Activated naive CD4-positive, alpha-beta T cell treated with anti-CD3 and anti-CD28 coated beads for 36 hours (primary cell): ENCODE measurements around the gene NEUROG3. TPM values are rescaled to one million over a fixed set of nuclear protein-coding genes. Genes with fewer than 3 reads are reported as not detected.

Experiments used
- CTCF ChIA-PET: fragments of 350-600 bp; sonication (Branson Sonifier 250); formaldehyde crosslinking; loops from one replicate; lab custom pipeline; 2021; ENCODE audit warnings: antibody characterized with exemption; lab: Charles Lee
- DNase-seq: peaks from one replicate; pipeline ENCODE4 v3.0.0-alpha.2; 2020
- H3K27ac Mint-ChIP-seq: one replicate; pipeline ENCODE4 v1.8.0; 2021; ENCODE audit warnings: mild to moderate bottlenecking, mixed read lengths
- H3K27me3 Mint-ChIP-seq: one replicate; pipeline ENCODE4 v1.8.0; 2021; ENCODE audit warnings: low read depth, mixed read lengths
- H3K36me3 Mint-ChIP-seq: one replicate; pipeline ENCODE4 v1.8.0; 2021; ENCODE audit warnings: low read depth, mixed read lengths
- H3K4me1 Mint-ChIP-seq: one replicate; pipeline ENCODE4 v1.8.0; 2021; ENCODE audit warnings: low read depth, mixed read lengths
- H3K4me3 Mint-ChIP-seq: one replicate; pipeline ENCODE4 v1.8.0; 2021; ENCODE audit warnings: mild to moderate bottlenecking, moderate library complexity, mixed read lengths
- H3K9me3 Mint-ChIP-seq: one replicate; pipeline ENCODE4 v1.8.0; 2021; ENCODE audit warnings: mixed read lengths
- intact Hi-C: fragments of 100-400 bp; cut with micrococcal nuclease; formaldehyde crosslinking; loops from one replicate; pipeline ENCODE4 v1.15.1; 2023
- total RNA-seq, 2 experiments: library from RNA; stranded (reverse); gene quantifications; one replicate each; pipeline ENCODE4 v1.2.3, GENCODE V29; 2021

Gene NEUROG3
- total RNA-seq, 2 experiments from 2014 or later: not detected

DNA sequence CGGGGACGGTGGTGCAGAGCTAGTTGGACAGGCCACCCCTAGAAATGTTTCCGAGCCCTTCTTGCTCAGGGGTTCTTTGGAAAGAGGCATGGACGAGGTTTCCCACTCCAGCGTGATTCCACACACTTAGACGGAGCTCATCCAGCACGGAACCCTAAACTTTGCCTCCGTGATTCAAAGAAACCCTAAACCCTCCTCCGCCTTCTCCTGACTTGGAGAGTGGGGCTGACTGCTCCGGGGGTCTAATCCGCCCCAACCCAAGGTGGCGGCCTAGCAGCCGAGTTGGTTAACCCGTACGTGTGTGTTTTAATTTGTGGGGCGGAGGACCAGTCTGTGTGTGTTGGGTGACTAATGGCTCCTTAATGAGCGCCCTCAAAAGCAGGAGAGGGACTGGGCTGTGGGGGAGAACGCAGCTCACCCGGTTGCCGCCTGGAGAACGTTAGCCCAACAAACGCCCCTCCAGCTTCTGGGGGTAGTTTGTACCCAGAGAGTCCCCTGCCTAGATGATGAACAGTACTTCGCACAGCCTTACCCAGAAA is 3.8 kb downstream of the NEUROG3 start:
- Mint-ChIP-seq H3K27me3 (peaks cover 77% of the 10 kb centered on the region), H3K4me1 (peaks cover 22% of the 10 kb centered on the region), H3K9me3 (no peaks in the 10 kb centered on the region), H3K4me3 (no peak overlapping the region), H3K36me3 (no peaks in the 10 kb centered on the region), H3K27ac (no peak overlapping the region)
- CTCF ChIA-PET: interaction anchor here (0.7 kb wide), 1 partner anchor 81 kb away, joined by 3 read pairs; no protein-coding TSS in a partner anchor
- intact Hi-C loops: no loop called here
- DNase-seq: no peak

GRCh38 chr10:69568472-69569395 is 4.5 kb downstream of the NEUROG3 start:
- CTCF ChIA-PET: no interaction called here
- intact Hi-C loops: no loop called here
- H3K9me3 Mint-ChIP-seq: no peaks in the 10 kb centered on the region

GRCh38 chr10:69567920-69568319 is 5.3 kb downstream of the NEUROG3 start:
- no peaks in the 10 kb centered on the region for H3K9me3 Mint-ChIP-seq
- H3K4me1 Mint-ChIP-seq: peaks cover 10% of the 10 kb centered on the region
- CTCF ChIA-PET: interaction anchor here (1.9 kb wide), 1 partner anchor 61 kb away, joined by 5 read pairs; no protein-coding TSS in a partner anchor
- peaks cover 74% of the 10 kb centered on the region for H3K27me3 Mint-ChIP-seq
- no peak overlapping the region for H3K4me3 Mint-ChIP-seq
- intact Hi-C loops: no loop called here
- H3K36me3 Mint-ChIP-seq: no peaks in the 10 kb centered on the region
- no peak overlapping the region for H3K27ac Mint-ChIP-seq
- DNase-seq: peak; percentile 67

More at GRCh38 chr10:69568472-69569395, 4.5 kb downstream of the NEUROG3 start:
- H3K27ac Mint-ChIP-seq: no peak overlapping the region
- H3K27me3 Mint-ChIP-seq: peaks cover 77% of the 10 kb centered on the region
- no peaks in the 10 kb centered on the region for H3K36me3 Mint-ChIP-seq
- H3K4me1 Mint-ChIP-seq: peaks cover 15% of the 10 kb centered on the region
- no peak for DNase-seq
- no peak overlapping the region for H3K4me3 Mint-ChIP-seq

DNA sequence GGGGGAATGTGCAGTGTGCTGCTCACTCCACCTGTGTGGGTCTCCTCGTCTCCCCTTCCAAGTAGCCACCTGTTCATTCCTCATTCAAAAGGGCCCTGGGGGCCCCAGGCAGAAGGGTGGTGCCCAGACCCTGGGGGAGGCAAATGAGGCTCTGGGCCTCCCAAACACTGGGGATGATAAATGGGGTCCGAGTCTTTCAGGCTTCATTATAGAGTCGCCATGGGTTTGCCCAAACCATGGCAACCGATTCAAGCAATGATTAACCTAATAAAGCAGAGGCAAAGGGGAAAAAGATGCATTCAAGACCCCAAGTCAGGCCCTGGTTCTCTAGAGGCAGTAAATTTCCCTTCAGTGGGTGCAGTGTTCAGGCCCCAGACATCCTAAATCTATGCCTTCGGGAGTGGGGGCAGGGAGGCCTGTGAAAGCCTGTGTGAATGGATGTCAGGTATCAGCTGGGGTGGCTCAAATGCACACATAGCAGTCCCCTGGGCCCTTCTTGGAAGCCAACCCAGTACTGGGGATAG is 10.4 kb downstream of the NEUROG3 start:
- peaks cover 33% of the 10 kb centered on the region for H3K27me3 Mint-ChIP-seq
- H3K4me1 Mint-ChIP-seq: peaks cover 11% of the 10 kb centered on the region
- H3K27ac Mint-ChIP-seq: no peak overlapping the region
- H3K4me3 Mint-ChIP-seq: no peak overlapping the region
- no peak for DNase-seq
- H3K36me3 Mint-ChIP-seq: no peaks in the 10 kb centered on the region
- intact Hi-C loops: no loop called here
- CTCF ChIA-PET: no interaction called here
- no peaks in the 10 kb centered on the region for H3K9me3 Mint-ChIP-seq

DNA sequence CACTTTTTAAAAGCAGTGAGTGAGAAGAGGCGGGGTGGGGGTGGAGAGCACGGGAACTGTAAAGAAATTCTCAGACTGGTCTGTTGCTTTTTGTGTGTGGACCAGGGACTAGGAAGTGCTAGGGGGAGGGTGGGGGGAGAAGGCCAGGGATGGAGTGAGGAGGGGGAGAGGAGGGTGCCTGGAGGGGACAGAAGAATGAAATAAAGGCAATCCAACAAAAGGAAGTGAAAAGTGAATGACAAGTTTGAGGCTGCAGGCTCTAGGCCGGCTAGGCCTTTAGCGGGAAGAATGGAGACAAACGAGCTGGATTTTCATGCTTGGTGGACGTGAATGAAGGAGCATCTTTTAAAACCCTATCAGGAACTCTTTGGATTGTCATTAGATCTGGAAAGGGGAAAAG is 13.7 kb downstream of the NEUROG3 start:
- no peaks in the 10 kb centered on the region for H3K36me3 Mint-ChIP-seq
- no peak overlapping the region for H3K4me3 Mint-ChIP-seq
- H3K9me3 Mint-ChIP-seq: no peaks in the 10 kb centered on the region
- H3K4me1 Mint-ChIP-seq: peaks cover 11% of the 10 kb centered on the region
- no peak for DNase-seq
- intact Hi-C loops: no loop called here
- H3K27me3 Mint-ChIP-seq: peaks cover 14% of the 10 kb centered on the region
- CTCF ChIA-PET: no interaction called here
- no peak overlapping the region for H3K27ac Mint-ChIP-seq

DNA sequence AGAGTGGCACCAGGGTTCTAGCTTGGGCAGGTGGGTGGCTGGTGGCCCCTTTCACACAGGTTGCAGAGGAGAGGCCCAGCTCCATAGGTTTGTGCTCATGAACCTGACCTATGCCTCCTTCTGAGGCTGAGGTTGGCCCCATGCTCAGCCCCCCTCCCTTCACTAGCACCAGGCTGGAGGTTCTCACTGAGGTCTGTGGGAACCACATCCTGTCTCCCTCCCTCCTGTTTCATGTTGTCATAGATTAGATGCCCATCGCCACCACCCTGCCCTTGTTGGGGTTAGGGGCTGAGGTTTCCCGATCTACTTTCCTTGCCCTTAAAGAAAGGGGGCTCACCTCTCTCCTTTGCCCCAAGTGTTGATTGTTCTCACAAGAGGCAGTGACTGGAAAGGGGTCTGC is 14.7 kb downstream of the NEUROG3 start:
- H3K4me3 Mint-ChIP-seq: no peak overlapping the region
- H3K27ac Mint-ChIP-seq: no peak overlapping the region
- H3K9me3 Mint-ChIP-seq: no peaks in the 10 kb centered on the region
- intact Hi-C loops: no loop called here
- H3K4me1 Mint-ChIP-seq: peaks cover 11% of the 10 kb centered on the region
- H3K36me3 Mint-ChIP-seq: no peaks in the 10 kb centered on the region
- DNase-seq: peak; percentile 30
- peaks cover 6% of the 10 kb centered on the region for H3K27me3 Mint-ChIP-seq
- CTCF ChIA-PET: no interaction called here

DNA sequence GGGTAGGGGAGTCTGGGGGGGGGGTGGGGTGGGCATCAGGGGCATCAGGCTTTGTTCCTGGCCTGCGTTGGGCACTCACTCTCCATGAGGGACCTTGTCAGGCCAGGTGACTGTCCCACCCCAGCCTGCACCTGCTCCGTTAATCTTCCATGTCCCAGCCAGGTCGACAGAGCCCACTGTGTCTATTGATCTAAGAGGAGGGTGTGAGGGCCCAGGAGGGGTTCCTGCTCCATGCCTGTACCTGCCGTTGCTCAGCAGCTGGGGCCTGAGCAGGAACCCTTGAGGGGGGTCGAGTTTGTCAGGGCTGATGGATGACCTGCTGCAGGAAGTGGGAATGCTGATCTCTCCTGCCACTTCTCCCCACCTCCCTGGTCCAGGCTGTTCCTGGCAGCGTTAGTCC is 18.6 kb downstream of the NEUROG3 start:
- no peak for DNase-seq
- Mint-ChIP-seq H3K27me3 (peaks cover 12% of the 10 kb centered on the region), H3K4me3 (no peak overlapping the region), H3K27ac (no peak overlapping the region), H3K9me3 (peaks cover 13% of the 10 kb centered on the region), H3K4me1 (peaks cover 11% of the 10 kb centered on the region), H3K36me3 (peaks cover 2% of the 10 kb centered on the region)
- intact Hi-C loops: no loop called here
- CTCF ChIA-PET: no interaction called here

DNA sequence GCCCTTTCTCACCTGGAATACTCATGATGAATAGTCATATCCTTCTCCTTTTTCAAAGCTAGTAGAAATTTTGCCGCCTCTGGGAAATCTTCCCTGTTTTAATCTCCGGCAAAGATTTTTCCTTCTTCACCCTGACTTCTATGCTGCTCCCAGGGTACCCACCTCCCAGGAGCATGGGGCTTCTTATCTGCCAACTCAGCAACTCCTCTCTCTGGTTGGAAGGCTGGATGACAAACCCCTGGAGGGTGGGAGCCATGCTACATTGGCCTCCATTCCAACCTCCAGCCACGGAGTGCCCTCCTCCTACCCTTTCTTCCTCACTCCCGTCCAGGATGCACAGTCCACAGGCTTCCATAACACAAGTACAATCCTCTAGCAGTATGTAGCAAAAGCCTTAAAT is 19.9 kb downstream of the NEUROG3 start:
- intact Hi-C loops: no loop called here
- peaks cover 5% of the 10 kb centered on the region for H3K36me3 Mint-ChIP-seq
- peaks cover 3% of the 10 kb centered on the region for H3K4me1 Mint-ChIP-seq
- H3K27ac Mint-ChIP-seq: no peak overlapping the region
- H3K4me3 Mint-ChIP-seq: no peak overlapping the region
- CTCF ChIA-PET: interaction anchor here (0.7 kb wide), 1 partner anchor 41 kb away, joined by 3 read pairs; no protein-coding TSS in a partner anchor
- no peak for DNase-seq
- H3K27me3 Mint-ChIP-seq: peaks cover 12% of the 10 kb centered on the region
- peaks cover 23% of the 10 kb centered on the region for H3K9me3 Mint-ChIP-seq

DNA sequence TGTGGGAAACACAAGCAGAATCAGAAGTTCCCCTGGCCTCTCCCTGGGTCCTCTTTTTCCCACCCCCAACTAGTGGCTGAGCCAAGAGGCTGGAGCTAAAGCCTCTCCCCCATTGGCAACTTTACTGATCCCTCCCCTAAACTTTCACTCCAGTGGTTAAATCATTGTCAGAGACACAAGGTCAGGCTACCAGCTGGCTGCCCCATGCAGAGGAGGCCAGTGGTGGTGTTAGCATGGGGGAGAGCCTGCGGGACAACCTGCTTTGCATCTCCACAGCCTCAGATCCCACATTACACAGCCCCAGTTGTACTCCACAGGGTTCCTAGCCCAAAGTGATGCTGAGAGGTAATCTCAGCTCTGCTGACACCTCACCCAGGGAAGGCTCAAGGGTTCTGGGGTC is 21.0 kb downstream of the NEUROG3 start:
- Mint-ChIP-seq H3K36me3 (peaks cover 5% of the 10 kb centered on the region), H3K9me3 (peaks cover 27% of the 10 kb centered on the region), H3K27me3 (peaks cover 12% of the 10 kb centered on the region), H3K27ac (no peak overlapping the region), H3K4me1 (no peaks in the 10 kb centered on the region), H3K4me3 (no peak overlapping the region)
- CTCF ChIA-PET: no interaction called here
- DNase-seq: no peak
- intact Hi-C loops: no loop called here

- DNase-seq: no peak
- Mint-ChIP-seq H3K4me1 (no peaks in the 10 kb centered on the region), H3K36me3 (peaks cover 5% of the 10 kb centered on the region), H3K27ac (no peak overlapping the region), H3K27me3 (peaks cover 15% of the 10 kb centered on the region), H3K9me3 (peaks cover 27% of the 10 kb centered on the region), H3K4me3 (no peak overlapping the region)
- CTCF ChIA-PET: interaction anchor here (0.9 kb wide), 1 partner anchor 87 kb away, joined by 3 read pairs; no protein-coding TSS in a partner anchor
- intact Hi-C loops: no loop called here
Measured at GRCh38 chr10:69549959-69550358, 23.3 kb downstream of the NEUROG3 start.

DNA sequence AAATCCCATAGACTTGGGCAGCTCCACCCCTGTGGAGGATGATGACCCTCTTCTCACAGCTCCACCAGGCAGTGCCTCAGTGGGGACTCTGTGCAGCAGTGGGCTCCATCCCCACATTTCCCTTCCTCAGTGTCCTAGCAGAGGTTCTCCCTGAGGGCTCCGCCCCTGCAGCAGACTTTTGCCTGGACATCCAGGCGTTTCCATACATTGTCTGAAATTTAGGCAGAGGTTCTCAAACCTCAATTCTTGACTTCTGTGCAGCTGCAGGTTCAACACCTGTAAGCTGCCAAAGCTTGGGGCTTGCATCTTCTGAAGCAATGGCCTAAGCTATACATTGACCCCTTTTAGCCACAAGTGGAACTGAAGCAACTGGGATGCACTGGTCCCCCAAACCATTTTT is 31.8 kb downstream of the NEUROG3 start:
- peaks cover 2% of the 10 kb centered on the region for H3K27me3 Mint-ChIP-seq
- CTCF ChIA-PET: no interaction called here
- intact Hi-C loops: no loop called here

DNA sequence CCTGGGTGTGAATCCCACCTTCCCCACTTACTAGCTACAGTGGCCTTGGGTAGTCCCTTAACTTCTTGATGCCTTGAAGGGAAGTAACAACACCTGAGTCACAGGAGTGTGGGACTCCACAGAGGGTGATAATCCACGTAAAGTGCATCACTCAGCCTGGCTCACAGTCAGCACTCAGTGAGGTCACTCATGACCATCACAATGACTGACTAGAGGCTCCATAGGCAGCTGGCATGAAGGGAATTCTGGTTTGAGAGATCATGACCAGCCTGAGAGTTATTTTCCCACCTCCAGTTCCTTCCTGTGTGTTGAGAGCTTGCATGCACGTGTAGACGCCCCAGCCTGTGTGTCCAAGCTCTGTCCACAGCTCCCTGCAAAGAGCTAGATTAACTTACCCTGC is 34.8 kb downstream of the NEUROG3 start:
- no peak for DNase-seq
- no peaks in the 10 kb centered on the region for H3K4me1 Mint-ChIP-seq
- no peak overlapping the region for H3K27ac Mint-ChIP-seq
- H3K27me3 Mint-ChIP-seq: no peaks in the 10 kb centered on the region
- H3K36me3 Mint-ChIP-seq: no peaks in the 10 kb centered on the region
- CTCF ChIA-PET: no interaction called here
- intact Hi-C loops: no loop called here
- peaks cover 16% of the 10 kb centered on the region for H3K9me3 Mint-ChIP-seq
- H3K4me3 Mint-ChIP-seq: no peak overlapping the region

More for the DNA sequence above, 31.8 kb downstream of the NEUROG3 start:
- H3K9me3 Mint-ChIP-seq: peaks cover 10% of the 10 kb centered on the region
- no peaks in the 10 kb centered on the region for H3K36me3 Mint-ChIP-seq
- H3K27ac Mint-ChIP-seq: no peak overlapping the region
- DNase-seq: no peak
- H3K4me3 Mint-ChIP-seq: no peak overlapping the region
- no peaks in the 10 kb centered on the region for H3K4me1 Mint-ChIP-seq
